Activated CD8-positive, alpha-beta T cell treated with anti-CD3 and anti-CD28 coated beads, Interleukin-2, amount 10 ng/mL, durations not matched to agents 7 days and 5 days (primary cell): ENCODE results near the gene FTO. TPM values are rescaled to one million over a fixed set of nuclear protein-coding genes. Genes with fewer than 3 reads are reported as not detected.

Experiments used
- ATAC-seq: fragments of 150-1000 bp; cut with Tn5 transposase; one replicate; pipeline ENCODE4 v1.10.0; 2021; ENCODE audit warnings: moderate library complexity
- CTCF ChIA-PET: fragments of 350-600 bp; sonication (Branson Sonifier 250); formaldehyde crosslinking; loops from one replicate; lab custom pipeline; 2021; ENCODE audit warnings: antibody characterized with exemption; lab: Charles Lee
- POLR2A ChIA-PET: fragments of 350-600 bp; sonication (Branson Sonifier 250); formaldehyde crosslinking; loops from one replicate; lab custom pipeline; 2021; ENCODE audit warnings: antibody characterized with exemption; lab: Charles Lee
- DNase-seq: peaks from one replicate; pipeline ENCODE4 v3.0.0-alpha.2; 2020
- H3K27ac Mint-ChIP-seq: one replicate; pipeline ENCODE4 v1.8.0; 2021; ENCODE audit warnings: mild to moderate bottlenecking, mixed read lengths
- H3K27me3 Mint-ChIP-seq: one replicate; pipeline ENCODE4 v1.8.0; 2021; ENCODE audit warnings: low read depth, mixed read lengths
- H3K36me3 Mint-ChIP-seq: one replicate; pipeline ENCODE4 v1.8.0; 2021; ENCODE audit warnings: low read depth, mixed read lengths
- H3K4me1 Mint-ChIP-seq: one replicate; pipeline ENCODE4 v1.8.0; 2021; ENCODE audit warnings: low read depth, mixed read lengths
- H3K4me3 Mint-ChIP-seq: one replicate; pipeline ENCODE4 v1.8.0; 2021; ENCODE audit warnings: mild to moderate bottlenecking, mixed read lengths
- H3K9me3 Mint-ChIP-seq: one replicate; pipeline ENCODE4 v1.8.0; 2022; ENCODE audit warnings: mixed read lengths; ENCODE audit not compliant: insufficient read depth
- total RNA-seq, 2 experiments: library from RNA; stranded (reverse); gene quantifications; one replicate each; pipeline ENCODE4 v1.2.3, GENCODE V29; 2021

The FTO gene
- total RNA-seq, 2 experiments from 2014 or later, result 40.2 to 44.5 TPM

DNA sequence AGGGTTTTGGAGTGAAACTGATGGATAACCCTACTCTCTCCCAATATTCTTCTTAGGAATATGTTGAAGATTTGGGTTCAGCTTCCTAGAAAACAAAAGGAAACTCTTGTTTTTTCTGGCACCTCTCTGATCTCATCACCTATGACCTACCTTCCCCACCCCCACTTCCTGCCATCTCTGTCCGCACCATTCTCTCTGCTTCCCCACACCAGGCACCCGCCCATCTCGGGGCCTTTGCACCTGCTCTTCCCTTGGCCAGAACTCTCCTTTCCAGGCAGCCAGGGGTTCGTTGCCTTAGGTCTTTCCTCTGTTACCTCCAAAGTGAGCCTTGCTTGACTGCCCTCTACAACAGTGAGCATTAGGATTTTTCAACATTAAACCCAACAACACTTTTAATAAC, 423.0 kb downstream of the FTO start:
- ATAC-seq, result no peak
- CTCF ChIA-PET, result no interaction called here

DNA sequence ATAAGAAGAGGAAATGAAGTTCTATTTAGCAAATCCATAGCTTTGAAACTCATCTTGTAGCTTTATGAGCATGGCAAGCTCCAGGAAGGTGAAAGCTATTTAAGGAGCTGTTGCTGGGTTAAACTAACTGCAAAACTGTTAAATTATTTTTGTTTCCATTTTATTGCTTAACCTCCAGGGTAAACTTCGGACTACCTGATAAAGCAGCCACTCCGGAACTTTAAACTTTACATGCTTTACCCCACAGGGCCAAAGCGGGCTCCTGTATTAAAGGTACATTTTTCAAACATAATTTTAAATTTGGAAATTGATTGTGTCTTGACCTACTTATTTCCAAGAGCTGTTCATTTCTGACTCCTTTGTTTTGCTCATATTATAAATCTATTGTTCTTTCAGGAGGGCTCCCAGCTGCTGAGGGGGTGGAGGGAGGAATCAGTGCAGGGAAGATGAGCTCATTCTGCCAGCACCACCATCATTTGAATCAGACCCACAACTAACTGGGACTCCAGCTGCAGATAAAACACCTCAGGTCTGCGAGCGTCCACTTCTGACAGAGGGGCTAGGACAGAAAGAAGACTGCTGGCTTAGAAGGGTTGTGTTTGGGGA, 424.8 kb downstream of the FTO start:
- Mint-ChIP-seq H3K27ac (no peak overlapping the region), H3K27me3 (peaks cover 4% of the 10 kb centered on the region), H3K4me3 (no peak overlapping the region), H3K9me3 (no peaks in the 10 kb centered on the region), H3K36me3 (no peaks in the 10 kb centered on the region), H3K4me1 (peaks cover 10% of the 10 kb centered on the region)
- CTCF ChIA-PET, result interaction anchor here (0.6 kb wide), 1 partner anchor 212 kb away, joined by 3 read pairs; no protein-coding TSS in a partner anchor
- ATAC-seq (no peak), DNase-seq (no peak)
- POLR2A ChIA-PET, result interaction anchor here (1.3 kb wide), 1 partner anchor 17 kb away, joined by 3 read pairs; no protein-coding TSS in a partner anchor

More for the DNA sequence above, 423.0 kb downstream of the FTO start:
- peaks cover 4% of the 10 kb centered on the region for H3K27me3 Mint-ChIP-seq
- no peaks in the 10 kb centered on the region for H3K36me3 Mint-ChIP-seq
- POLR2A ChIA-PET, result no interaction called here
- H3K9me3 Mint-ChIP-seq, result no peaks in the 10 kb centered on the region
- H3K27ac Mint-ChIP-seq, result no peak overlapping the region
- H3K4me3 Mint-ChIP-seq, result no peak overlapping the region
- peaks cover 12% of the 10 kb centered on the region for H3K4me1 Mint-ChIP-seq
- peak; percentile 24 for DNase-seq

DNA sequence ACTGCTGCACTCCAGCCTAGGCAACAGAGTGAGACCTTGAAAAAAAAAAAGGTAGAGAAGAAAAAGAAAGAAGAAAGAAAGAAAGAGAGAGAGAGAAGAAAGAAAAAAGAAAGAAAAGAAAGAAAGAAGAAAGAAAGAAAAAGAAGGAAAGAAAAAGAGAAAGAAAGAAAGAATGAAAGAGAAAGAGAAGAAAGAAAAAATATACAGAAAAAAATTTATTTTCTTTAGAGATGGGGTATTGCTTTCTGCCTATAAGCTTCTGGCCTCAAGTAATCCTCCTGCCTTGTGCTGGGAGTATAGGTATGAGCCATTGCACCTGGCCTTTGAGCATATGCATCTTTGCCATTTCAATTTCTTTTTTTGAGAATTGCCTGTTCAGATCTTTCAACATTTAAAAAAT, 425.9 kb downstream of the FTO start:
- ATAC-seq, result no peak
- Mint-ChIP-seq H3K36me3 (no peaks in the 10 kb centered on the region), H3K4me3 (no peak overlapping the region), H3K27ac (no peak overlapping the region), H3K4me1 (peaks cover 10% of the 10 kb centered on the region), H3K27me3 (peaks cover 4% of the 10 kb centered on the region), H3K9me3 (no peaks in the 10 kb centered on the region)
- CTCF ChIA-PET, result no interaction called here
- DNase-seq, result no peak
- POLR2A ChIA-PET, result no interaction called here

- ChIA-PET POLR2A (no interaction called here), CTCF (no interaction called here)
- Mint-ChIP-seq H3K36me3 (no peaks in the 10 kb centered on the region), H3K27ac (no peak overlapping the region), H3K9me3 (no peaks in the 10 kb centered on the region), H3K4me1 (no peaks in the 10 kb centered on the region), H3K4me3 (no peak overlapping the region), H3K27me3 (peaks cover 3% of the 10 kb centered on the region)
- no peak for DNase-seq
- no peak for ATAC-seq
Observed at GRCh38 chr16:54135361-54136275, 431.7 kb downstream of the FTO start.

- H3K4me3 Mint-ChIP-seq, result no peak overlapping the region
- ChIA-PET POLR2A (no interaction called here), CTCF (no interaction called here)
- no peaks in the 10 kb centered on the region for H3K36me3 Mint-ChIP-seq
- H3K27me3 Mint-ChIP-seq, result peaks cover 3% of the 10 kb centered on the region
- ATAC-seq, result no peak
- no peak overlapping the region for H3K27ac Mint-ChIP-seq
- DNase-seq, result no peak
- no peaks in the 10 kb centered on the region for H3K4me1 Mint-ChIP-seq
- no peaks in the 10 kb centered on the region for H3K9me3 Mint-ChIP-seq
Observed at GRCh38 chr16:54136276-54136625, 432.3 kb downstream of the FTO start.

GRCh38 chr16:54140057-54140787, 436.3 kb downstream of the FTO start:
- Mint-ChIP-seq H3K27ac (no peak overlapping the region), H3K36me3 (no peaks in the 10 kb centered on the region), H3K4me1 (no peaks in the 10 kb centered on the region), H3K27me3 (peaks cover 8% of the 10 kb centered on the region), H3K4me3 (no peak overlapping the region), H3K9me3 (no peaks in the 10 kb centered on the region)
- ChIA-PET CTCF (no interaction called here), POLR2A (no interaction called here)
- ATAC-seq, result no peak
- DNase-seq, result no peak

DNA sequence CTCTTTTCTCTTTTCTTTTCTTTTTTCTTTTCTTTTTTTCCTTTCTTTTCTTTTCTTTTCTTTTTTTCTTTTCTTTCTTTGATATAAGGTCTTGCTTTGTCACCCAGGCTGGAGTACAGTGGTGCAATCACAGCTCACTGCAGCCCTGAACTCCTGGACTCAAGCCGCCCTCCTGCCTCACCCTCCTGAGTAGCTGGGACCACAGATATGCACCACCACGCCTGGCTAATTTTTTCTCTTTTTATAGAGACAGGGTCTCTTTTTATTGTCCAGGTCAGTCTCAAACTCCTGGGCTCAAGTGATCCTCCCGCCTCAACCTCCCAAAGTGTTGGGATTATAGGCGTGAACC, 436.8 kb downstream of the FTO start:
- DNase-seq (no peak), ATAC-seq (no peak)
- CTCF ChIA-PET, result no interaction called here
- POLR2A ChIA-PET, result no interaction called here
- Mint-ChIP-seq H3K4me3 (no peak overlapping the region), H3K27ac (no peak overlapping the region), H3K9me3 (no peaks in the 10 kb centered on the region), H3K27me3 (peaks cover 12% of the 10 kb centered on the region), H3K36me3 (no peaks in the 10 kb centered on the region), H3K4me1 (no peaks in the 10 kb centered on the region)

DNA sequence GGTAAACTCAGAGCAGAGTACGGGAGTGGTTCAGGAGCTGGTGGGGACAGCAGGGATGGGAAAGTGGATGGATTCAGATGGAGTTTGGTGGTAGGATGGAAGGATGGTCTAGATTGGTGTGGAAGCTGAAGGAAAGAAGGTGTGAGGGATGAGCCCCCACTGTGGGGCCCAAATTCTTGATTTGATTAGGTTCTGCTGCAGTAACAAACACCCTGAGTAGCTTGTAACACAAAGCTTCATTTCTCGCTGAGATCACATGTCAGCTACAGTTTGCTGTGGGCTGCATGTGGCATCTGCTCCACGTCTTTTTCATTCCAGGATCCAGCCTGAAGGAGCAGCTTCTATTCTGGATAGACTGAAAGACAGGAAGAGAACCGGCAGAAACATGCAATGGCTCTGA, 438.8 kb downstream of the FTO start:
- H3K36me3 Mint-ChIP-seq, result no peaks in the 10 kb centered on the region
- no peak for ATAC-seq
- no peak overlapping the region for H3K27ac Mint-ChIP-seq
- ChIA-PET CTCF (no interaction called here), POLR2A (no interaction called here)
- DNase-seq, result no peak
- no peaks in the 10 kb centered on the region for H3K4me1 Mint-ChIP-seq
- no peaks in the 10 kb centered on the region for H3K9me3 Mint-ChIP-seq
- peaks cover 9% of the 10 kb centered on the region for H3K27me3 Mint-ChIP-seq
- H3K4me3 Mint-ChIP-seq, result no peak overlapping the region

GRCh38 chr16:54143410-54143809, 439.5 kb downstream of the FTO start:
- H3K4me3 Mint-ChIP-seq, result no peak overlapping the region
- DNase-seq (no peak), ATAC-seq (no peak)
- H3K27ac Mint-ChIP-seq, result no peak overlapping the region
- H3K9me3 Mint-ChIP-seq, result no peaks in the 10 kb centered on the region
- no peaks in the 10 kb centered on the region for H3K36me3 Mint-ChIP-seq
- ChIA-PET POLR2A (no interaction called here), CTCF (no interaction called here)
- no peaks in the 10 kb centered on the region for H3K4me1 Mint-ChIP-seq
- H3K27me3 Mint-ChIP-seq, result peaks cover 9% of the 10 kb centered on the region

- DNase-seq (no peak), ATAC-seq (no peak)
- Mint-ChIP-seq H3K9me3 (no peaks in the 10 kb centered on the region), H3K4me1 (no peaks in the 10 kb centered on the region), H3K27me3 (peaks cover 9% of the 10 kb centered on the region), H3K36me3 (no peaks in the 10 kb centered on the region), H3K4me3 (no peak overlapping the region), H3K27ac (no peak overlapping the region)
- POLR2A ChIA-PET, result no interaction called here
- CTCF ChIA-PET, result no interaction called here
Observed at GRCh38 chr16:54143934-54144571, 440.1 kb downstream of the FTO start.

DNA sequence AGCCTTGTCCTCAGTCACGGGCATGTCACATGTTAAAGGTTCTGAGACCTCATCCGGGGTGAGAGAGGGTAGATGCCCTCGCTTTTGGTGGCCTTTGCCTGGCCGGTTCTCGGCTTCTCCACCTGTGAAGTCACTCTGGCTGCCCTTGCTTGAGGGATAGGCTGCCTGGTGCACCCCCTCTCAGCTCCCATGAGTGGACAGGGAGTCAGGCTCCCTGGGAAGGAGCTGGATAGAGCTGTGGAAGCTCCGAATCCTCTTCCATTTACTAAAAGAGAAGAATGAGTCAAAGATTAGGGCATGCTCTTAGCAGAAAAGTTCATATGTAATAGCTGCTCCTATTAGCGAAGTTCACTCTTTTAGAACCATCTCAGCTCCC, 440.6 kb downstream of the FTO start:
- Mint-ChIP-seq H3K27ac (no peak overlapping the region), H3K9me3 (no peaks in the 10 kb centered on the region), H3K4me1 (no peaks in the 10 kb centered on the region), H3K4me3 (no peak overlapping the region), H3K36me3 (no peaks in the 10 kb centered on the region), H3K27me3 (peaks cover 9% of the 10 kb centered on the region)
- no peak for DNase-seq
- ChIA-PET POLR2A (no interaction called here), CTCF (no interaction called here)
- ATAC-seq, result no peak
